ENCODE results near the gene COL23A1.

Gene COL23A1

GRCh38 chr5:178204182-178204934 lies 385.8 kb downstream of the COL23A1 start, which contains the start of gene HNRNPAB:
Gene HNRNPAB (plus strand): TSS chr5:178204533. CDS start chr5:178204838, 305 bp downstream.
- H3K4me3 ChIP-seq (ENCODE audit: low read length), result peak within 1 kb of the TSS; percentile 86
- peak; percentile 82 for DNase-seq (ENCODE audit: low read depth)
- no peak for TF ChIP-seq CTCF (conservative IDR thresholded peaks at IDR 0.05; ENCODE audit: low read depth, low read length)

DNA sequence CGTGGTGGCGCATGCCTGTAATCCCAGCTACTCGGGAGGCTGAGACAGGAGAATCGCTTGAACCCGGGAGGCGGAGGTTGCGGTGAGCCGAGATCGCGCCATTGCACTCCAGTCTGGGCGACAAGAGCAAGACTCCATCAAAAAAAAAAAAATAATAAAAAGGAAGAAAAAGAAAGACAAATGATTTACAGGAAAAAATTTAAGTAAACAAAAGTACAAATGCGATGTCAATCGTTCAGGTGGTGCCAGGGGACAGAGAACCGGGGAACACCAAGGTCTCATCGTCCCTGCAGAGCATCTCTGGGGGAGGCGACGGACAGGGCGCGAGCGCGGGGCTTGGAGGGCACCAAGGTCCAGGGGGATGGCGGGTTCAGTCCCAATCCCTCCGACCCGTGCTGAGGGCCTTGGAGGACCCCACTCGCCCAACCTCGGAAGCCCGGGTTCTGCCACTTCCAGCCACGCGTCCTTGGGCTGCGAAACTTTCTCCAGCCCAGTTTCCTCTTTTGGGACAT lies 386.5 kb downstream of the COL23A1 start:
- no peak for TF ChIP-seq CTCF (conservative IDR thresholded peaks at IDR 0.05; ENCODE audit: low read depth, low read length)
- DNase-seq (ENCODE audit: low read depth), result no peak
- H3K4me3 ChIP-seq (ENCODE audit: low read length), result peak overlapping the region; percentile 86

DNA sequence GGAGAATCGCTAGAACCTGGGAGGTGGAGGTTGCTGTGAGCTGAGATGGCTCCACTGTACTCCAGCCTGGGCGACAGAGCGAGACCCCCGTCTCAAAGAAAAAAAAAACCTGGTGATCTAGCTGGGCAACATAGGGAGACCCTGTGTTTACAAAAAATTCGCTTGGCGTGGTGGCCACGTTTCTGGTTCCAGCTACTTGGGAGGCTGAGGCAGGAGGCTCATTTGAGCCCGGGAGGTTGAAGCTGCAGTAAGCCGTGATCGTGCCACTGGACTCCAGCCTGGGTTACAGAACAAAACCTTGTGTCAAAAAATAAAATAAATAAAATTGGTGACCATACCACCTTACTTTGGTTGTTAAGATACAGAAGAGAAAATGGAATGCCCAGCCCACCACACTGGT lies 387.7 kb downstream of the COL23A1 start:
- DNase-seq (ENCODE audit: low read depth), result no peak
- TF ChIP-seq CTCF (conservative IDR thresholded peaks at IDR 0.05; ENCODE audit: low read depth, low read length), result no peak
- H3K4me3 ChIP-seq (ENCODE audit: low read length), result no peak overlapping the region

DNA sequence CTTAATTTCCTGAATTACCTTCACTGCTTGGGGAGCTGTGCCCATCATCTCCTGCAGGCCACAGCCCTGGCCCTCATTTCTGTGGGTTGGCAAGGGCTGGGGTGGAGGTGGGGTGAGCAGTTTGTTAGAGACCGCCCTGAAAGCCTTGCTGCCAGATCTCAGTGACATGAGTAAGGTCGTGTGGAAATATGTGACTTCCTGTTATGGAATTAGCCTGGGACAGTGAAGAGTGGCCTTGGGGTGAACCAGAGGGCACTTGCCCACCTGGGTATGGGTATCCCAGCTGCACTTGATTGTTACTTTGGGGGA lies 388.3 kb downstream of the COL23A1 start:
- H3K4me3 ChIP-seq (ENCODE audit: low read length), result no peak overlapping the region
- no peak for DNase-seq (ENCODE audit: low read depth)
- TF ChIP-seq CTCF (conservative IDR thresholded peaks at IDR 0.05; ENCODE audit: low read depth, low read length), result no peak

- no peak for DNase-seq (ENCODE audit: low read depth)
- TF ChIP-seq CTCF (conservative IDR thresholded peaks at IDR 0.05; ENCODE audit: low read depth, low read length), result no peak
- no peak overlapping the region for H3K4me3 ChIP-seq (ENCODE audit: low read length)
Observed at GRCh38 chr5:178201221-178201926, 388.8 kb downstream of the COL23A1 start.

- no peak for DNase-seq (ENCODE audit: low read depth)
- H3K4me3 ChIP-seq (ENCODE audit: low read length), result no peak overlapping the region
- TF ChIP-seq CTCF (conservative IDR thresholded peaks at IDR 0.05; ENCODE audit: low read depth, low read length), result no peak
Observed at GRCh38 chr5:178199581-178200434, 390.4 kb downstream of the COL23A1 start.
